HG02678 (cell line): ENCODE data around the gene HIVEP2.
A peak's percentile ranks its signal among the peaks of the same experiment; 100 is the strongest.

Experiments used
- ATAC-seq: cut with Tn5 transposase; IDR thresholded peaks from one replicate; pipeline ENCODE4 v1.9.1; 2021; ENCODE audit warnings: mild to moderate bottlenecking, moderate library complexity; ENCODE audit not compliant: unreplicated experiment

HIVEP2 gene

DNA sequence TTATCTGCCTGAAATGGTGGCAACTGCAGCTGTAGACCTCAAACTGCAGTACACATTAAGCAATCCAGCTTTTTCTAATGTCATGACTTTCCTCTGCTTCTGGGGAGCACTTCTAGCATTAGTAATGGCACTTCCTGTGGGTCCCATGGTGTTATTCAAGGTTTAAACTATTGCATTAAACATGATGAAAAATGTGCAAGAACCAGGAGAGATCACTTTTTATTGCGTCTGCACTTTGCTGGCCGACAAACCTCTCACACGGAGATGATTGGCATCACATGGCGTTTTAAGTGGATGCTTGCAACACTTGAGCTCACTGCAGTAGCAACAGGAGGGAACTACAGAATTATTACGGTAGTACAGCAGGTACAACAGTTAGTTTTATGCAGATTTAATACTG is 148.4 kb downstream of the HIVEP2 start:
- ATAC-seq, result no peak

- ATAC-seq, result no peak
These were observed 149.0 kb downstream of the HIVEP2 start for GRCh38 chr6:142796024-142796423.

- ATAC-seq, result no peak
These were observed 150.6 kb downstream of the HIVEP2 start for GRCh38 chr6:142794424-142794823.

DNA sequence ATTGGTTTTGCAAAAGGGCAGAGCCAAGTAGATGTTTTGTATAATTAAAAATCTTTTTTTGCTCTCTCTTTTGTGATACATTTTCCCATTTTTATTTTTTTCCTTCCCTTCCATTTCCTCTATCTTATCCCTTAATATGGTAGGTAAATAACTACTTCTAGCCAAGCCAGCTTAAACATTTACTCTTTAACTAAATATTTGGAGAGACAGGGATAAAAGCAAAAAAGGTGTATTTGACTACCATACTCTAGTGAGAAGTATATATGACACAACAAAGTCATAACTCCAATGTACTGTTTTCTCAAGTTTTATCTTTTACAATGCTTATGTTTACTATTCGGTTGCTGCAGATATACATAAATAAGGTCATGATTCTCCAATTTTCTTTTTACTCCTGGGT is 154.7 kb downstream of the HIVEP2 start:
- no peak for ATAC-seq

GRCh38 chr6:142787422-142787821 is 157.6 kb downstream of the HIVEP2 start:
- no peak for ATAC-seq

DNA sequence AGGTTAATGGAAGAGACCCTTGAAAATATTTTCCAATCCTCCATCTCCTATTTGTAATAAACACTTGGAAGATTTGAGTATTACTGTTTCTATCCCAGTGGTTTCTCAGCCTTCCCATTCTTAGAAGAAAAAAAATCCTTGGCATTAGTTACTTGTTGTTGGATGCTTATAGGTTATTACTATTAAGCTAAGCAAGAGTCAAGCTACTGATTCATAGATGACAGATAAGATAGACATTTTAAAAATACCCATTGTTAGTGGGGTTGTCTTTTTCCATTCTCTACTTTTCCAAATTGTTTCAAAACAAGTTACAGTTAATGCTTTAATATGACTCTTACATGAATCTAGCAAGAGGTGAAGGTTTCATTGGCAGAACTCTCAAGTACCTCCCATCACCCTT is 158.5 kb downstream of the HIVEP2 start:
- ATAC-seq, result no peak

- ATAC-seq, result peak; percentile 99
These were observed 160.6 kb downstream of the HIVEP2 start for GRCh38 chr6:142784344-142784743.

- no peak for ATAC-seq
These were observed 161.5 kb downstream of the HIVEP2 start for GRCh38 chr6:142783499-142783898.

GRCh38 chr6:142781129-142781528 is 163.8 kb downstream of the HIVEP2 start:
- no peak for ATAC-seq

GRCh38 chr6:142773859-142774648 is 170.9 kb downstream of the HIVEP2 start:
- ATAC-seq, result no peak

DNA sequence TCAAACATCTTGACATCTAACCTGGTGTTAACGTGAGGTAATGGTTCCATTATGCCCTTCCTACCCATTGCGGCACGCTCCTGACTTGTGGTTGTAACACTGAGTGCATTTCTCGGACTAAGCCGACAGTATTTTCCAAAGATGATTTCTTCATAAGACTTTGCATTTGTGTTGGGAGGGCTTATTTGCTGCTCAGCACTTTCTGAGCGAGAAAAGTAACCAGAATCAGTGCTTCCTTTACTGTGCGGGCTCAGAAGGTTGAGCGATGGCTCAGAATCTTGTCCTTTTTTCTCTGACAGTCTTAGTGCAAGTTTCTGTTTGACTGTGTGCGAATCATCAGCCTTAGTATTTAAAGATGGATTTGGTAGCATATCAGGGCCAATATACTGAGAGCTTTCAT is 171.7 kb downstream of the HIVEP2 start:
- ATAC-seq, result no peak

DNA sequence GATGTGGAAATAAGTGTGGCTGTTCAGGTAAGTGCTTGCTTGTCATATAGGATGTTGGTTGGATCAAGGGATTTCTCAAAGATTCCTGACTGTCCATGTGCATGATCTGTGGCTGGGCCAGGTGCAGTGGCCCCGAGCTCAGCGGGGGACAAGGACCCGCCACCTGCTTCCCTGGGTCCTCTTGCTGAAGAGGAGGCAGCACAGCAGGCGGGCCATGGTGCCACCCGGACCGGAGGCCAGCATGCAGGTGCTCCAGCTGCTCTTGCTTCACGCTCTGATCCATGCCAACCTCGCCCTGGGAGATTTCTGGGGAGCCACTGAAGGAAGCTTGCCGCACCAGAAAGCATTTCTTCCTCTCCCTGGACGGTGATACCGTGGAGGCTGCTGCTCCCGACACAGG is 173.8 kb downstream of the HIVEP2 start:
- ATAC-seq, result no peak

GRCh38 chr6:142765306-142765705 is 179.7 kb downstream of the HIVEP2 start:
- ATAC-seq, result no peak

GRCh38 chr6:142764311-142764710 is 180.7 kb downstream of the HIVEP2 start:
- ATAC-seq, result no peak

GRCh38 chr6:142763205-142763604 is 181.8 kb downstream of the HIVEP2 start:
- no peak for ATAC-seq

- ATAC-seq, result peak; percentile 78
These were observed 183.2 kb downstream of the HIVEP2 start for GRCh38 chr6:142761756-142762155.

DNA sequence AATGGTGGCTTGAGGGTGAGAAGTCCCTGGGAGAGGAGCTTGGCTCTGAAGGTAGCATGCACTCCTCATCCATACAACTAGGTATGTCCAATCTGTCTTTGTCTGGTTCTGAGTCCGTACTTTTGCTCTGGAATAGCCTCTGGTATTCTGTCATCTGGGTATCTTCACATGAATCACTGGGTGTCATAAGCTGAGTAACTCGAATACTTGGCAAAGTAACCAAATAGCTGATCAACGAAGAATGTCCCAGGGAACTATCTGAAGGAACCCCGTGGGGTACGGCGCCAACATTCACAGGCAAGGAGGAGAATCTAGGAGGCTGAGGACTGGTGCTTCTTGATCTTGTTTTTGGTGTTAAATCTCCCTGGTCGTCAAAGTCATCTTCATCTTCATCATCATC is 184.8 kb downstream of the HIVEP2 start:
- ATAC-seq, result no peak

DNA sequence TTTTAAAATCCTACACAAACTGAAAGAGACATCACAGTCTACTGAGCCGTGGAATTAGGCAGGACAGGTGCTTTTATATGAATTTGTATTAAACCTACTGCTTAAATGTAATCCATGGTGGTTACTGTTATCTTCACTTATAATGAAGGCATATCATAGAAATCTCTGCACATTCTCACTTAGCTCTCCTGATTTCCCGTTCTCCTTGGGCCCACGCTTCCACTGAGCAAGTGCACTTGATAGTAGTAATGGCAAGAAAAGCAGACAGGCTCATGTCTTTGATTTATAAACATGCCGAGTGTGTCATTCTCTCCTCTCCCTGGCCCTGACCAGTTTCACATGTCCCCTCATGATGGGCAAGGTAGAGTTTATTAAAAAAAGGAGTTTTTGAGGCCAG is 186.3 kb downstream of the HIVEP2 start:
- ATAC-seq, result no peak

DNA sequence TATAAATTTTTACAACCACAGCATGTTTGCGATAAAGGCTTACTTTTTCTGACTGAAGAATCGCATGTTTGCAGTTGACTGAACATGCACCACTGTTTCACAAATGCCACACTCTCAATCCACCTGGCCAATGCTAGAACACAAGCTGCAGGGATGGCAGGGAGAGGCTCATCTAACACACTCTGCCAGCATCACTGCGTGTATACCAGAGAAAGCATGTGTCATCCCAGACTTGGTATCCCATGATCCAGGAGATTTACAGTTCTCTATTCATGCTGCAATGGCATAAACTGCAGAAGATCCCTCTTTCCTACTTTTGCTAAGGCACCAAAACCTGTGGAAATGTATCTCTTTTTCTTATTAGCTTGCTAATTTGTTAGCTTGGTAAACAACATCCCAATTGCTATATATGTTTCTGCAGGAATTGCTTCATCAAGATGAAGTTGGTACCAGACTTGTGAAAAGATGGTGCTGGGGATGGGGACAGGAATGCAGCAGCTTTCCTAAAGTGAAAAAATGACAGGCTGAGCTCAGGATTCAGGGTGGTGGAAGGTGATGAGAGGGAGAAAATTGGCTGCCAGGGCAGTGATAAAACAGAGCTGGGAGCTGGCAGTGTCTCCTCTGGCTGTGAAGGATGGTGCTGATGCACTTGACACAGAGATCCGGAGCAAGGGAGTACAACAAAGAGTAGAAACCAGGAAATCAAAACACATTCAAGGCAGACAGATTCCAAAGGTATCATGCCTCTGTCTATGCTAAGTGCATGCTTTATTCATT is 186.9 kb downstream of the HIVEP2 start:
- ATAC-seq, result no peak

- no peak for ATAC-seq
These were observed 188.8 kb downstream of the HIVEP2 start for GRCh38 chr6:142756215-142756630.

- no peak for ATAC-seq
These were observed 191.8 kb downstream of the HIVEP2 start for GRCh38 chr6:142753196-142753595.

DNA sequence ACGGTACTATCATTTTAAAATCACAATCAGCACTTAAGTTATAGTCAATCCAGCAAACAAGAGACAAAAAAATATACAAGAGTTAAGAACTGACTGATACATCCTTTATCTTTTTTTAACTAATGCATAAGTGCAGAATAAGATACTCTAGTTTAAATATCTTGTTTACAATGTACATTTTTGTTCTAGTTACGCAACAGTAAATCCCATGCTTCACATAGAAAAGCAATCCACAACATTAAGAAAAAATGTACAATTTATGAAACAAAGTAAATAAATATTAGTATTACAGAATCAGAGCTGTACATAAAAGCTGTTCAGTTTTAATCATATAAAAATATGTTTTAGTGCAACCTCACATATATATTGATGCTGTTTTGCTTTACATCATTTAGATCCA is 192.6 kb downstream of the HIVEP2 start:
- ATAC-seq, result no peak
